HG03159 (cell line): ENCODE data around the gene FGD1.
"Not testable (repeated sequence)": the region's sequence is repeated elsewhere in the genome, so short reads cannot be mapped to it uniquely, and the experiment has no call there.

Source experiments
- ATAC-seq: cut with Tn5 transposase; IDR thresholded peaks from one replicate; pipeline ENCODE4 v1.9.1; 2021; ENCODE audit warnings: mild to moderate bottlenecking, moderate library complexity; ENCODE audit not compliant: unreplicated experiment

The FGD1 gene

GRCh38 chrX:54495814-54496516 is at the start of gene FGD1:
FGD1 (minus strand) TSS chrX:54496234; CDS start chrX:54495432, 802 bp downstream.
- no peak for ATAC-seq

- ATAC-seq, result not testable (repeated sequence)
Observed at GRCh38 chrX:54542239-54542638, 46.2 kb upstream of the FGD1 start.

- ATAC-seq, result no peak
Observed at GRCh38 chrX:54540289-54540688, 44.3 kb upstream of the FGD1 start.

GRCh38 chrX:54534271-54534670 is 38.2 kb upstream of the FGD1 start:
- ATAC-seq, result no peak

GRCh38 chrX:54530357-54530900 is 34.4 kb upstream of the FGD1 start:
- peak; percentile 12 for ATAC-seq

- ATAC-seq, result peak; percentile 75
Observed at GRCh38 chrX:54529552-54530356, 33.7 kb upstream of the FGD1 start, which contains the start of gene GNL3L. GNL3L (plus strand) TSS chrX:54530219; CDS start chrX:54532567, 2,348 bp downstream.

GRCh38 chrX:54529151-54529550 is 33.1 kb upstream of the FGD1 start:
- no peak for ATAC-seq

GRCh38 chrX:54509400-54509799 is 13.4 kb upstream of the FGD1 start:
- no peak for ATAC-seq

GRCh38 chrX:54496936-54497335 is 902 bp upstream of the FGD1 start:
- ATAC-seq, result no peak

GRCh38 chrX:54496517-54496852 is 451 bp upstream of the FGD1 start:
- ATAC-seq, result no peak

GRCh38 chrX:54494989-54495813 is 833 bp downstream of the FGD1 start:
- ATAC-seq, result no peak

GRCh38 chrX:54494166-54494988 is 1.7 kb downstream of the FGD1 start:
- no peak for ATAC-seq

GRCh38 chrX:54492340-54492739 is 3.7 kb downstream of the FGD1 start:
- ATAC-seq, result no peak

- ATAC-seq, result not testable (repeated sequence)
Observed at GRCh38 chrX:54489819-54490218, 6.2 kb downstream of the FGD1 start.

- ATAC-seq, result no peak
Observed at GRCh38 chrX:54484666-54485065, 11.4 kb downstream of the FGD1 start.

GRCh38 chrX:54483946-54484345 is 12.1 kb downstream of the FGD1 start:
- ATAC-seq, result no peak

GRCh38 chrX:54482839-54483593 is 13.0 kb downstream of the FGD1 start:
- ATAC-seq, result no peak

GRCh38 chrX:54479136-54480111 is 16.6 kb downstream of the FGD1 start:
- no peak for ATAC-seq
